Choroid plexus epithelial cell (primary cell): ENCODE measurements around the gene GTF2IRD1.

ENCODE experiments used
- DNase-seq: peaks from one replicate; pipeline ENCODE4 v3.0.0-alpha.2; 2010; ENCODE audit warnings: low read depth
- H3K4me3 ChIP-seq: 2 replicates; pipeline ENCODE4 v1.5.1; 2011; ENCODE audit warnings: low read depth, mild to moderate bottlenecking, control low read depth, low read length, moderate library complexity
- TF ChIP-seq, protein P1 (sequence below): conservative IDR thresholded peaks from 2 replicates; pipeline ENCODE4 v1.5.1; 2011; ENCODE audit warnings: low read depth, mild to moderate bottlenecking, control low read depth, inconsistent platforms, low read length, moderate library complexity

Gene GTF2IRD1

DNA sequence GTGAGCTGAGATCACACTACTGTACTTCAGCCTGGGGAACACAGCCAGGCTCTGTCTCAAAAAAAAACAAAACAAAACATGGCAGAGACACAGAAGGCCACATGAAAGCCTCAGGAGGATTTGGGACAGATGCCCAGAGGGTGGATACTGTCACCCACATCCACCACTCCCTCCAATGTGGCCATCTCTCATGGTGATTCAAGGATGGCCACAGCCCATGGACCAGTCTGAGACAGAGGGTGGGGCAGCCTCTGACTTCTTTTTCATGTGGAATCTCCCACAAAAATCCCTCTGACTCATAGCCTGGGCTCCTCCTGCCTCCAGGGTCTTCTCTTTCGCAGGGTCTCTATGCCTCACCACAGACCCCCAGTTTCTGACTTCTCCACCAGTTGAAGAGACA lies 144.9 kb downstream of the GTF2IRD1 start:
- no peak overlapping the region for H3K4me3 ChIP-seq
- DNase-seq, result no peak
- TF ChIP-seq, protein P1, sequence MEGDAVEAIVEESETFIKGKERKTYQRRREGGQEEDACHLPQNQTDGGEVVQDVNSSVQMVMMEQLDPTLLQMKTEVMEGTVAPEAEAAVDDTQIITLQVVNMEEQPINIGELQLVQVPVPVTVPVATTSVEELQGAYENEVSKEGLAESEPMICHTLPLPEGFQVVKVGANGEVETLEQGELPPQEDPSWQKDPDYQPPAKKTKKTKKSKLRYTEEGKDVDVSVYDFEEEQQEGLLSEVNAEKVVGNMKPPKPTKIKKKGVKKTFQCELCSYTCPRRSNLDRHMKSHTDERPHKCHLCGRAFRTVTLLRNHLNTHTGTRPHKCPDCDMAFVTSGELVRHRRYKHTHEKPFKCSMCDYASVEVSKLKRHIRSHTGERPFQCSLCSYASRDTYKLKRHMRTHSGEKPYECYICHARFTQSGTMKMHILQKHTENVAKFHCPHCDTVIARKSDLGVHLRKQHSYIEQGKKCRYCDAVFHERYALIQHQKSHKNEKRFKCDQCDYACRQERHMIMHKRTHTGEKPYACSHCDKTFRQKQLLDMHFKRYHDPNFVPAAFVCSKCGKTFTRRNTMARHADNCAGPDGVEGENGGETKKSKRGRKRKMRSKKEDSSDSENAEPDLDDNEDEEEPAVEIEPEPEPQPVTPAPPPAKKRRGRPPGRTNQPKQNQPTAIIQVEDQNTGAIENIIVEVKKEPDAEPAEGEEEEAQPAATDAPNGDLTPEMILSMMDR, result no peak

DNA sequence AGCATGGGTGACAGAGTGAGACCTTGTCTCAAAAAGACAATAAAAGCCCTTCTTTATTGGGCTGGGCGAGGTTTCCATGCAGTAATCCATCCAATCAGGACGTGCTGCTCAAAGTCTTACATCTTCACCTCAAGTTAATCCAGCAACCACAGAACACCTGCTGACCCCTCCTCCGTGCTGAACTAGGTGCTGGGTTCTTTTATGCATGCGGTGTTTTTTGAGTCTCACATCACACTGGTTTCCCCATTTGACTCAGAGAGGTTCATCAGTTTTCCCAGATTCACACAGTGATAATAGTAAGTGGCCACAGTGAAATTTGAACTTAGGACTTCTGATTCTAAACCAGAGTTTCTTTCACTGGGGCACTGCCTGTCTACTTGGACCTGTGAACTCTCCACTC lies 145.5 kb downstream of the GTF2IRD1 start:
- TF ChIP-seq, protein P1, result no peak
- DNase-seq, result no peak
- H3K4me3 ChIP-seq, result no peak overlapping the region

DNA sequence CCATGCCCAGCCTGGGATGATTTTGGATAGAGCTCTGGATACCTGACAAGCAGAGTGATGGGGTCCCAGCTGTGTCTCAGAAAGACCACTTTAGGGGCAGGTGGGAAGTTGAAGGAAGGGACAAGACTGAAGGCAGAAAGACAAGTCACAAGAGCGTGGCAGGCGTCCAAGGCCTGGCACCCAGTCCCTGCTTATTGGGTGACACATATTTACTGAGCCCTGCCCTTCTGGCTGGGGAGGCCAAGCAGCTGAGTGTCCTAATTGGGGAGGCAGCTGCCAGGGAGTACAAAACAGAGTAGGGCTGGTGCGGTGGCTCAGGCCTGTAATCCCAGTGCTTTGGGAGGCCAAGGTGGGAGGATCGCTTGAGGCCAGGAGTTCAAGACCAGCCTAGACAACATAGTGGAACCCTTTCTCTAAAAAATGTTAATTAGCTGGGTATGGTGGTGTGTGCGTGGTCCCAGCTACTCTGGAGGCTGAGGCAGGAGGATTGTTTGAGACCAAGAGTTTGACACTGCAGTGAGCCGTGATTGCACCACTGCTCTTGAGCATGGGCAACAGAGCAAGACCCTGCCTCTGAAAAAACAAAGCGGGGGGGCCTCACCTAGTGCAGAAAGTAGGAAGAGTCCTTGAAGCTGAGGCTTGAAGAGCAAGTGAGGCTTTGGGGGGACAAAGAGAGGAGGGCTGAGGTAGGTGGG lies 150.8 kb downstream of the GTF2IRD1 start:
- DNase-seq, result no peak
- TF ChIP-seq, protein P1, result no peak
- H3K4me3 ChIP-seq, result no peak overlapping the region

DNA sequence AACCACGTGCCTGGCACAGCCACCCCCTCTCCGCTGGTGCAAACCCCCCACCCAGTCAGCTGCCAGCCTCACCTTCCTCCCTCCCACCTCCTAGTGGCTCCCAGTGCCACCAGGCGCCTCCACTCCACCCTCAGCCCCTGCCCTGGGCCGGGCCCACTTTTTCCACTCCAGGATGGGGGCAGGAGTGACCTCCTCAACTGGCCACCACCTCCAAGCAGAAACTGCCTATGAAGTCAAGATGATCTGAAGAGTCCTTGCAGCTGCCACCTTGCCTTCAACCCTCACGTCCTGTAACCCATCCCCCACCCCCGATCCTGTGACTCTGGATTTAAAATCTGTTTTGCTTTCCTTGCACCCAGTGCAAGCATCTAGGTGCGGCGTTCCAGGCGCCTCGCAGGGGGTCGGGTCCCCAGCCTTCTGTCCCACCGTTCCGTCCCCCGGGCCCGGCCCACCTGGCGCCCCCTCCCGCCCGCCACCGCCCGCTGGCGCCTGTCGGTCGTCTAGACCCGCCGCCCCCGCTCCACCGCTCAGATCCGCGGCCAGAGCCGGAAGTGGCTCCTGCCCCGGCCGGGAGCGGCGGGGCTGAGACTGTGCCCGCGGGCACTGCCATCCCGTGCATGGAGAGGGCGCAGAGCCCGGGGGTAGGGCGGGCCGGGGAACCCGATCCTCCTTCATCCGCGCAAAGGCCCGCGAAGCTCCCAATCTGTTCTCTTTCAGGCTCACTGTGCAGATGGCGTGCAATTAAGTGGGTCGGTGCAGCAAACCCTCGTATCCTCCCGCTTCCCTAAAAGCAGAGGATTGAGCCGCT lies 152.6 kb downstream of the GTF2IRD1 start:
- DNase-seq, result no peak
- TF ChIP-seq, protein P1, result no peak

DNA sequence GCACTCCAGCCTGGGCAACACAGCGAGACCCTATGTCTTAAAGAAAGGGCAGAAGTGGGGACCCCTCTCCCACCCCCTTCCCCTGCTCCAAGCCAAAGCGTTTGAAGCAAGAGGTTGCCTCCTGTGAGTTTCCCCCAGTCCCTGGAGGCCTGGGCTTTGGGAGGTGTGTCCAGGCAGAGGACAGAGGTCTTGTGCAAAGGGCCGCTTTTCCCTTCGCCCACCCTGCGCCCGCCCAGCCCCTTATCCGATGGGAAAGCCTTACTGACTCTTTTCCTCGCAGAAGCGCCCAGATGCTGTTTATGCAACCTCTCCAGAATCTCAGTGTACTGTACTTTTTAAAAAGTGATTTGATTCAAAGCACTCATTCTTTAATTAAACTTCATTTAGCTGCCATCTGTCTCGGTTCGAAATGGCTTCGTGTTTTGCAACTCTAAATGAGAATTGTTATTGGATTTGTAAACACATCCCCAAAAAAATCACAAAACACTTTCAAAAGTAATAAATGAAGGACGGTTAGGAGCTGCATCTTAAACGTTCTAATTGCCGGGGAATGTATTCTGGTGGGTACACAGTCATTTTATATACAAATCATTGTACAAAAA lies 153.3 kb downstream of the GTF2IRD1 start:
- H3K4me3 ChIP-seq, result peak overlapping the region; percentile 52
- TF ChIP-seq, protein P1, result no peak
- DNase-seq, result no peak

More for the DNA sequence above, 152.6 kb downstream of the GTF2IRD1 start:
- H3K4me3 ChIP-seq, result peak overlapping the region; percentile 52

DNA sequence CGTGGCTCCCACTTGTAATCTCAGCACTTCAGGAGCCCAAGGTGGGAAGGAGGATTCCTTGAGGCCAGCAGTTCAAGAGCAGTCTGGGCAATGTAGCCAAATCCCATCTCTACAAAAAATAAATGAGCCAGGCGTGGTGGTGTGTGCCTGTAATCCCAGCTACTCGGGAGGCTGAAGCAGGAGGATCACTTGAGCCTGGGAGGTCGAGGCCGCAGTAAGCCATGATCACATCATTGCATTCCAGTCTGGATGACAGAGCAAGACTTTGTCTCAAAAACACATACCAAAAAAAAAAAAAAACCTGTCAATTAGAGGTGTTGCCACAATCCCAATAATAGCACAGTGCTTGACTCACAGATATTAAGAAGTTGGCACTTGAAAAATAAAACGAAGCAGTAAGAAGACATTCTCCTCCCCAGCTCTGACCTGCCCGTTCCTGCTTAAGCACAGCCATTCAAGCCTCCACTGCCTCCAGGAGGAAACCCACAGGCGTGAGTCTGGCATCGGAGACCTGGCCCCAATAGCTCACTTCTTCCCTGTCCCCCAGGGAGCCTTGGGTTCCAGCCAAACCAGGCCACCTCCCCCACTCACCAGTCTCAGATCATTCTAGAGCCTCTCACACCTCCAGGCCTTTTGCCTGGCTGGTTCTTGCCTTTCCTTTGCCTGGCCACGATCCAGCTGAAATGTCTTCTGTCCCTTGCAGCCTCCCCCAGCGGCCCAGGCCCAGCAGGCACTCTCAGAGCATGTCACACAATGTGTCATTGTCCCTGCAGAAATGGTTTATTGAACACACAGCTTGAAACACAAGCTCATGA lies 158.5 kb downstream of the GTF2IRD1 start:
- TF ChIP-seq, protein P1, result no peak
- DNase-seq, result peak; percentile 59
- H3K4me3 ChIP-seq, result no peak overlapping the region
